Suppressor macrophage treated with lipopolysaccharide for 1 hour (primary cell): Measurements from ENCODE around the gene ZBTB5.
"Not testable (repeated sequence)": the region's sequence is repeated elsewhere in the genome, so short reads cannot be mapped to it uniquely, and the experiment has no call there.

ENCODE experiments used
- DNase-seq, 3 donors: peaks; one replicate each; pipeline ENCODE4 v3.0.0-alpha.2; 2020 to 2022

ZBTB5 gene, protein sequence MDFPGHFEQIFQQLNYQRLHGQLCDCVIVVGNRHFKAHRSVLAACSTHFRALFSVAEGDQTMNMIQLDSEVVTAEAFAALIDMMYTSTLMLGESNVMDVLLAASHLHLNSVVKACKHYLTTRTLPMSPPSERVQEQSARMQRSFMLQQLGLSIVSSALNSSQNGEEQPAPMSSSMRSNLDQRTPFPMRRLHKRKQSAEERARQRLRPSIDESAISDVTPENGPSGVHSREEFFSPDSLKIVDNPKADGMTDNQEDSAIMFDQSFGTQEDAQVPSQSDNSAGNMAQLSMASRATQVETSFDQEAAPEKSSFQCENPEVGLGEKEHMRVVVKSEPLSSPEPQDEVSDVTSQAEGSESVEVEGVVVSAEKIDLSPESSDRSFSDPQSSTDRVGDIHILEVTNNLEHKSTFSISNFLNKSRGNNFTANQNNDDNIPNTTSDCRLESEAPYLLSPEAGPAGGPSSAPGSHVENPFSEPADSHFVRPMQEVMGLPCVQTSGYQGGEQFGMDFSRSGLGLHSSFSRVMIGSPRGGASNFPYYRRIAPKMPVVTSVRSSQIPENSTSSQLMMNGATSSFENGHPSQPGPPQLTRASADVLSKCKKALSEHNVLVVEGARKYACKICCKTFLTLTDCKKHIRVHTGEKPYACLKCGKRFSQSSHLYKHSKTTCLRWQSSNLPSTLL

DNA sequence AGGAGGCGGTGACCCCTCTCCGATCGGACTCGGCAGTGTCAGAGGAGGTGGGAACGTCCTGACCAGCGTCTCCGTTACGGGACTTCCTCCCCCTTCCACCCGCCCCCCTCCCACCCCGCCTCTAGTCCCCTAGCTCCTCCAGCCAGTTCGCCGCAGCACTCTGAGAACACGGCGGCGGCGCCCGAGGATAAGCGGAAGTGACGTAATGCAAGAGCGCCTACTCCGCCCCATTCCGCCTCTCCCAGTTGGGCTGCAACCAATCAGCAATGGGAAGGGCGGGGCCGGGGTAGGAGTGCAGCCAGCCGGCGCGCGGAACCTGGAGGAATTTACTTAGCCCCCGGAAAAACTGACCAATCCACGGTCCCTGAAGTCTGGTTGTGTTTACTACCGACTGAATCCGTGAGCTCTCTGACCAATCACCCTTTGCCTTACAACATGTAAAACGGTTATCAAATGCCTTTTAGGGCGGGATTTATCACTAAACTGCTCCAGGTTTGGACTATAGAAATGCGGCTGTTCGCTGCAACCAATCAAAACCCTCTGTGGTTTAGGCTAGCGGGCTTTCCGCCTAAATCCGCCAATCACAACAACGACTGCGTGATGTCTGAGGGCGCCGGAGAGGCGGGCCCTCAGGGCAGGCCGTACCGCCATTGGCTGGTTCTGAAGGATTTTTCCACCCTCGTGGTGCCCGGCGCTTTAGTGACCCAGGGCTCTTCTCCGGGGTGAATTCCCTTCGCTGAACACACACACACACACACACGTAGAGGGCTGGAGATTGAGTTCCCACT is at the start of gene ZBTB5:
TSS of gene ZBTB5 (minus strand) at position 202 of the 788 bp plus-strand sequence. CDS start 22,899 bp downstream, outside the sequence.
- DNase-seq = peak; percentile 99 to 100 (median 100)

DNA sequence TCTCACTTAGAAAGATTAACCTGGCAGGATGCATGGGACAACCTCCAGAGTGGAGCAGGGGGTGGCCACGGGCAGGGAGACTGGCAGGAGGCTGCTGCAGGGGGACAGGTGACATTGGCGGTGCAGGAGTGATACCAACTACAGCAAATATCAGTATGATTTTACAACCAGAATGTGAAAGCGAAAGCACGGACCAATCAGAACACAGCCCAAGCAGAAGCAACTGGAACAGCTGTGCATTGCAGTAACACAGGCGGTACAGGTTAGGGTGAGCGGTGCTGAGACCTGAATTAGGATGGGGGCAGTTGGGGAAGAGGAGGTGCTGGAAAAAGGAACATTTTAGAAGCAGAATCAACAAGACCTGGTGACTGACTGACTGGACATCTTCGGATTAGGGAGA is 49.7 kb upstream of the ZBTB5 start:
- DNase-seq = no peak

DNA sequence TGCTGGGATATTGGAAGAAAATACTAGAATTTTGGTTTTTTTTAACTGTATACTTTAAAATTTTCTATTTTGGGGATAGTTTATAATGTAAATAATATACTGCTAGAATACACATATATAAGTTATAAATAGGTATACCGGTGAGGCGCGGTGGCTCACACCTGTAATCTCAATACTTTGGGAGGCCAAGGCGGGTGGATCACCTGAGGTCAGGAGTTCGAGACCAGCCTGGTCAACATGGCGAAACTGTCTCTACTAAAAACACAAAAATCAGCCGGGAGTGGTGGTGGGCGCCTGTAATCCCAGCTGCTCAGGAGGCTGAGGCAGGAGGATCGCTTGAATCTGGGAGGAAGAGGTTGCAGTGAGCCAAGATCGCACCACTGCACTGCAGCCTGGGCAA is 49.2 kb upstream of the ZBTB5 start:
- DNase-seq = not testable (repeated sequence)

DNA sequence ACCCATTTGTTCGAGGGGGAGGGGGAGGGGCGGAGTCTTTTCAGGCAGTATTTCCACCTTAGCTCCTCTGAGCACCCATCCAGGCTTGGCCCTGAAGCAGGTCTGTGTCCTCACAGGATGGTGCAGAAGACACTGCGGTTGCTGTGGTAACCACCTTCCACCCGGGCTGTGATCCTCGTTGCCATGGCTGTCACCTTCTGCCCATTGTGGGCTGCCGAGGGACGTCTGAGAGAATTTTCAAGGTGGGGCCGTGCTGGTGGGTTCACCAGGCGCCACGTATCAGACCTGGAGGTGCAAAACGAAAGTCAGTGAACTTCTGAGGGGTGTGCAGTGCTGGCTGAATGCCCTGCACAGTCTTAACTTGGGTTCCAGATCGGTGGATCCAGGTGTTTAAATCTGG is 47.2 kb upstream of the ZBTB5 start:
- no peak for DNase-seq

DNA sequence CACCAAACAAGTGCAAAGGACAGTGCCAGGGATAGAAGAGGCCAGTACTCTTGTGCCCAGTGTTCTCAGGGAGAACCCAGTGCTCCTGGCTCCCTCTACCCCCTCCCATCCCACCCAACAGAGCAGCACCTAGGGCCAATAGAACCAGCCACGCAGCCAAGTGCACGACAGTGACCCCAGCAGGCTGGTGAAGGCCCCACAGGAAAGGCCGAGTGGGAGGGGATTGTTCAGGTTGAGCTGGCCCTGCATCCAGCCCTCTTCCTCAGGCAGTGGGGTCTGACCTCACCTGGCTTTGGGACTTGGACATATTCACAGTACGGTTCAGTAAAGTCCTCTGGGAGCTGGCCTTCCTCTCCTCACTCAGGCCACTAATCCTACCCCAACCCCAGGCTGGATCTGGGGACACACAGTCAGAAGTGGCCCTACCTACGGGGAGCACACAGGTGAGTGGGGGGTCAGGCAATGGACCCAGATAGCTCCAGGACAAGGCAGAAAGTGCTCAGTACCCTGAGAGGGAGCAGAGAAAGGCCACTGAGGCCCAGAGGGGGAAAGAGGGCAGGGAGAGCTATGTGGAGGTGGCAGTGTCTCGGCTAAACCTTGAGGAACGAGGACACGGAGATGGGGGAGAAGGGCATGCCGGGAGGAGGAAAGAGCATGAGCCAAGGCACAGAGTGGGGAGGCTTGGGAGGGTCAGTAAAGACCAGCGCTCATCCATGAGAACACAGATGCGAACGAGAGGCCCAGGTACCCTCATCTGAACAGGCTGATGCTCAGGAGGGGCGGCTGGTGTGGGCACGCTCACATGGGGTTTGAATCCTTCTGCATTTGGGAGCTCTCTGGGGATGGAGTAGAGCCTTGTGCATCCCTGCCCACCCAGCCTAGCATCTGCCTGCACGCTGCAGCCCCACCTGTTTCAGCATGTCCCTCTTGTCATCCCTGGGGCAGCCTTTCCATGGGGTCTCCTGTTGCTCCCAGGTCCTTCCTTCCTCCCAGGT is 46.1 kb upstream of the ZBTB5 start:
- DNase-seq = no peak

DNA sequence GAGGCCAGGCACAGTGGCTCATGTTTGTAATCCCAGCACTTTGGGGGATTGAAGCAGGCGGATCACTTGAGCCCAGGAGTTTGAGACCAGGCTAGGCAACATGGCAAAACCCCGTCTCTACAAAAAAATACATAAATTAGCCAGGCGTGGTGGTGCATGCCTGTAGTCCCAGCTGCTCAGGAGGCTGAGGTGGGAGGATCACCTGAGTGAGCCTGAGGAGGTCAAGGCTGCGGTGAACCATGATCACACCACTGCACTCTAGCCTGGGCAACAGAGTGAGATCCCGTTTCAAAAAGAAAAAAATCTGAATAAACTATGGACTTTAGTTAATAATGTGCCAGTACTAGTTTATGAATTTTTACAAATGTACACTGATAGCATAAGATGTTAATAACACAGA is 44.8 kb upstream of the ZBTB5 start:
- not testable (repeated sequence) for DNase-seq

DNA sequence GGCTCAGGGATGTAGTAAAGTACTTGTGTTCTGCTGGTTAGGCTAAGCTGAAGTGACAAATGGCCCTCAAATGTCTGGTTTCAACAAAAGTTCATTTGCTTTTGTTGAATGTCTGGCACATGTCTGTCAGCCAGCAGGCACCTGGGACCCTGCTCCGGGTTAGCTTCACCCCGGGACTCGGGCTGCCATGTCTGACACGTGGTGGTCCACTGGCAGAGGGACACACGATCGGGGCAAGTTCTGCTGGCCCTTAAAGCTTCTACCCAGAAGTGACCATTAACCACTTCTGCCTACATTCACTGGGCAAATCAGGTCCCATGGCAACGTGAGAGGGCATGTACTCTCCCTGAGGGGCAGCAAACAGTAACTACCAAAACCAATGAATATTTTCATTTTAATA is 44.3 kb upstream of the ZBTB5 start:
- no peak for DNase-seq

DNA sequence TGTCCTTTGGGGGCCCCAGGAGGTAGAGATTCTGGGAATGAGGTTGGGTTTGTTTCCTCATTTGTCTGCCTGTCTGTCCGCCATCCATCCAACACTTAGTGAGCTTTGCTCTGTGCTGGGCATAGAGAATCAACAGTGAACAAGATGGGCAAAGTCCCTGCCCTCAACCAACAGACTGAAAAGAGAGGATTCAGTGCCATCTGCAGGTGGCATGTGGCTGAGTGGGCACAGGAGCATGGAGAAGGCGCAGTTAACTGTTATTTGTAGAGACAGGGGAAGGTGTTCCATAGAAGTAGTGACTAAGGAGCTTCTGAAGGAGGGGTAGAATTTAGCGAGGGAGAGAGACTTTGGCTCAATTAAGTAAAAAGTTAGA is 43.6 kb upstream of the ZBTB5 start:
- DNase-seq = peak in 1 of 3 donors; percentile 4

DNA sequence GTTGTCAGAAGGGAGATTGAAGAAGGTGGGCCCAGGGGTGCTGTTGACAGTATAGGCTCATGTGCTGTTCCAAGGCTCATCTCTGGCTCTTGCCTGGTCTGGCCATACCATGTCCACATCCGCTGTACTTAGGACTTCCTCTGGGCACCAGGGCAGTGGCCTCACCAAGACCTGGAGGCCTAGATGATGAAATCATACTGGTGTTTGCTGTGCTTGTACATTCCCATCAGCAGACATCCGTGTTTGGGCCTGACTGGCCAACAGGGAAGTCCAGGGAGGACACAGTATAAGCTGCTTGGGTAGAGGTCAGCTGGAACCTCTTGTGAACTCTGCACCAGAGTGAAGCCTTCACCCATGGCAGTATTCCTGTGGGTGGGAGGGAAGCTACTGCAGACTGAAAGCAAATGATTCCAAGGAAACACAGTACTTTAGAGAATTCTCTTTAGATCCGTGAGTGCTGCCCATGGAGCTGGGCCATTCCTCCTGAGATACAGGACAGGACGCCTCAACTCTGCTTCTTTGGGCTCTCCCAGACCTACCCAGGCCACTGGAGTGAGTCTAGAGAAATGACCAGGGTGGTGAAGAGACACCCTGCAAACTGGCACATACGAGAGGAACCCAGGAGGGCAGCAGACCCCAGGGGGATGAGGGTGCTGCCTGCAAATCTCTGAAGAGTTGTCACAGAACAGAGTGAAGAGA is 43.0 kb upstream of the ZBTB5 start:
- DNase-seq = no peak

DNA sequence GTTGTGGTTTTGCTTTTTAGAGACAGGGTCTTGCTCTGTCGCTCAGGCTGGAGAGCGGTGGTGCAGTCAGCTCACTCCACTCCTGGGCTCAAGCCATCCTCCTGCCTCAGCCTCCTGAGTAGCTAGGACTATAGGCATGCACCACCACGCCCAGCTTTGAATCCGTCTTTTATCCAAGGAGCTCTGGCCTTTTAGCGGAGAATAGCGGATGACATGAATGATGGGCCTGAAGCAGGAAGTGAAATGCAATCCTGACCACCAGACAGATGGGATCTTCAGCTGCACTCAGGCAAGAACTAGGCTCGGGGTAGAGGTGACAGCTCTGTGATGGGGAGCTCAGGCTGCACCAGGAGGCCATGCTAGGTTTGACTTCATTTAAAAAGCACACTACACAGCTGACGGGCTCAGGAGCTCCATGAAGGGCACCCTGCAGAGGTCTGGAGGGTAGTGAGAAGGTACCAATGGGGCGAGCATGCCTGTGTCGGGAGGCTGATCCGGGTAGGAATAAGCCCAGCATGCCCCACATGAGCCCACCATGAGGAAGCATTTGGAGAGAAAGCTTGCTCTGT is 42.4 kb upstream of the ZBTB5 start:
- no peak for DNase-seq

DNA sequence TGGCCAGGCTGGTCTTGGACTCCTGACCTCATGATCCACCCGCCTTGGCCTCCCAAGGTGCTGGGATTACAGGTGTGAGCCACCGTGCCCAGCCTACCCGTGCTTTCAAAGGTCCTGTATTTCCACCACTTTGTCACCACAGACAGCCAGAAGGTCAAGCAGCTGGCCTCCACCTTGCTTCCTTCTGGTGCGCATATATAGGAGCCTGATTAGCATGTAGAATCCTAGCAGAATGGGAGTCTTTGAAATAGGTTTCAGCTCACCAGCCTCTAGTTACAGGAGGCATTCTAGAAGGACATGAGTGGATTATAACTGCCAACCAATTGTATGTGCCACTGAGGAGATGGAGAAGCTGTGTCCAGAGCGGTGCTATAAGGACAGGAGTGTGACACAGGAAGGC is 39.4 kb upstream of the ZBTB5 start:
- no peak for DNase-seq

DNA sequence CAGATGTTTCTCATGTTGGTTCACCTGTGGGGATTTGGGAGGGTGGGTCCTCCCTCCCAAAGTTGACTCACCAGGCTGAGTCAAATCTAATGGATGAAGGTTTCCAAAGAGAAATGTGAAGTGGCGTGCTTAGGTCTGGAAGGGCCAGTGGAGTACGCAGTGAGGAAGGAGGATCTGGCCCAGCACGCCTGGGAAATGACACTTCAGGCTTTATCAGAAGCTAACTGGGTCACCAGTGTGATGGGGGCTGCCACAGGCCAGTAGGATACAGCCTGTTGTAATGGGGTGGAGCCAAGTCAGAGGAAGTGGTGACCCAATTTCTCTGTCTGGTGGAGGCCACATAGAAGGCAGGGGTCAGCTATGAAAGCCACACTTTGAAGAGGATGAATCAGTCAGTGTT is 38.5 kb upstream of the ZBTB5 start:
- DNase-seq = no peak

DNA sequence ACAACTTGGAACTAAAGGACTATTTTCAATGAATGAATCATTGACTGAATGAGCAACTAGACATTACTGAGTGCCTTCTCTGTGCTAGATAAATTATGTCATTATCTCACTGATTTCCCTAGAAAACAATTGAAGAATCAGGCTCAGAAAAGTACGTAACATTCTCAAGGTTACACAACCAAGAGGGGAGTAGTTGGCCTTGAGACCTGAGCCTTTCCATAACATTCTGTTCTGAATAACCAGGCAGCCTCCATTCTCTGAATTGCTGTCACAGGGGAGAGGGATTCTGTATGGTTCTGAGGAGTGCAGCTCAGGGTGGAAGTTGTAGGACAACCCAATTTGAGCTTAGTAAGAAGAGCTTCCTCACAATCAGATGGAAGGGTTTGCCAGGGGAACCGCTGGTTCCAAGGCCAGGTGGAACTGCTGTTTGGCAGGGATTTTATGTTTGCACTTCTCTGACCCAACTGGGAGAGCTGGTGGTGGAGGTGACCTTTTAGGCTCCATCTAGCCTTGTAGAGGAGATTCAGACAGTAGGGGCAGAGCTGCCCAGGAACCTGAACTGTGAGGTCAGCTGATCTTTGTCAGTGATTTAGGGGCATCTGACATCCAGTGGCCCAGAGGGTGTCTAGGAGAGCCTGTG is 36.8 kb upstream of the ZBTB5 start:
- DNase-seq = no peak

DNA sequence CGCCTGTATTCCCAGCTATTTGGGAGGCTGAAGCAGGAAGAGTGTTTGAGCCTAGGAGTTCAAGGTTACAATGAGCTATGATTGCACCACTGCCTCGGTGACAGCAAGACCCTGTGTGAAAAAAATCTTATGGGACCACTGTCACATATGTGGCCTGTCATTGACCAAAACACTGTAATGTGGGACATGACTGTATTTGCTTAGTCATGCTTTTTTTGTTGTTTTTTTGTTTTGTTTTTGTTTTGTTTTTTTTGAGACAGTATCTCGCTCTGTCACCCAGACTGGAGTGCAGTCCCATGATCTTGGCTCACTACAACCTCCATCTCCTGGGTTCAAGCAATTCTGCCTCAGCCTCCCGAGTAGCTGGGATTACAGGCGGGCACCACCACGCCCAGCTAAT is 34.0 kb upstream of the ZBTB5 start:
- no peak for DNase-seq

DNA sequence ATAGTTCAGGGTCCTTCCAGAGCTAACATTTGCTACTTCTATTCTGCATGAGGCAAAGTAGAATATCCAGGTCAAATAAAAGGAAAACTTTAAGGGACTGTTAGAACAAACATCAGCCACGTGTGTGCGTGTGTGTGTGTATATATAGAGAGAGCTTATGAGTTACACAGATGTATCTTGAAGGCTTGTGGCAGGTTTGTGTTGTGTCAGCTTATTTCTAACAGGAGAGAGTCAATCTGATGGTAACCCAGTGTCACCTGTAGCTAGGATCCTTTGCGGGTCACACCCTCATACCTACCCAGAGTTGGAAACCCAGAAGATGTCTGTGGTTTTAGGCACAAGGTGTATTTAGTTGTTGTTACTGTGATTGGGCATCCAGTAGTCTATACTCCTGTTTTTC is 33.2 kb upstream of the ZBTB5 start:
- no peak for DNase-seq

DNA sequence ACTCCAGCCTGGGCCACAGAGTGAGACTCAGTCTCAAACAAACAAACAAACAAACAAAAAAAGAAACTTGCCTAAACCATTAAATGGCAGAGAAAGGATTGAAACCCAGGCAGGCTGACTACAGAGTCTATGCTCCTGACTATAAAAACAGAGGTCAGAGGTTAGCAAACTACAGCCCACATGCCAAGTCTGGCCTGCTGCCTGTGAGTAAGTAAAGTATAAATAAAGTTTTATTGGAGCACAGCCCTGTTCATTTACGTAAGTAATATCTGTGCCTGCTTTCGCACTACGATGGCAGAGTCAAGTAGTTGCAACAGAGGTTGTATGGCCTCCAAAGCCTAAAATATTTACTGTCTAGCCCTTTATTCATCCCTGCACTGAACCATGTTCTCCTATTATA is 32.1 kb upstream of the ZBTB5 start:
- DNase-seq = no peak

DNA sequence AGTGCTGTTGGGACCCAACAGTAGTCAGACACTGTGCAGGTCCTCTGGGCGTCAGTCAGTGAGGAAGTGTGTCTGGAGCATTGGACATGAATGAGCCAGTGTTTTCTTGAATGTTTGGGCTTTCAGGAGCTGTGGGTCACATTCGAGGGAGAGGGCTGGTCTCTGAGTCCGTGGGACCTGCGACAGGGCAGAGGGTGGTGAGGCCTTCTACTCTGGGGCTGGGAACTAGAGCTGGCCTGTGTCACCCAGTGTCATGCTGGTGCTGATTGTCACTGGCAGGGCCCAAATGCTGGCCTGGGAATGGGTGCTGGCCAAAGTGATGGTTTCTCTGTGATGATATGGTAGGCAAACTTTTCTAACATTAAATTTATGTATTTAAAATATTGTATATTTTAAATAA is 30.8 kb upstream of the ZBTB5 start:
- no peak for DNase-seq

DNA sequence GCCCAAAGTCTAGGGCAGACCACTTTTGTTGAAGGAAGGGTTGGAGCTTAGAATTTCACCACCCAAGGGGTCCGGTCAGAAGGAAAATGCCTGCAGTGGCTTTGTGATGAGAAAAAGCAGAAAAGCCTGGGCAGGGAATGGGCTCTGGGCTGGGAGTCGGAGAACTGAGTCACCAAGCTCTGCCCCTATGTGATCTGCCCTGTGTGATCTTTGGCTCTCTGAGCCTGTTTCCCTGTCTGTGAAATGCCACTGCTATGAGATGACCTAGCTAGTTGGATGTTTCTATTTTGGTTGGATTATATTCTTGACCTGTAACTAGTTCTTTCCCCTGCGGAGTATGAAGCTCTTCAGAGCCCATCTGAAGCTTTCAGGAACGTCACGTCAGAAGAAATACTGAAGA is 30.3 kb upstream of the ZBTB5 start:
- no peak for DNase-seq

DNA sequence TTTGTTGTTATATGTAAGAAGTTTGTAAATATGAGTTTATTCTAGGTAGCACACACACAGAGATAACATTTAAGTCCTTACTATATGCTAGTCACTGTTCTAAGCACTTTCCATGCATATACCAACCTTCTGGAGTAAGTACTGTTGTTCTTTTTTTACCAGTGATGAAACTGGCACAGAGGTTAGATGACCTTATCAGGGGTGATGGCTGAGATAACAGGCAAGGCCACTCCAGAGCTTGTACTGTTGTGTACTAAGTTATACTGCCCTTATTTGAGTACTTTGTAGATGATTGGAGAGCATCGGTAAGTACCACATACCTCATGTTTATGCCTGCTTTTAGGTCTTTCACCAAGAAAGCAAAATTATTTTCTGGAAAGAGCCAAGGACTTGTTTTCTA is 26.7 kb upstream of the ZBTB5 start:
- DNase-seq = no peak

DNA sequence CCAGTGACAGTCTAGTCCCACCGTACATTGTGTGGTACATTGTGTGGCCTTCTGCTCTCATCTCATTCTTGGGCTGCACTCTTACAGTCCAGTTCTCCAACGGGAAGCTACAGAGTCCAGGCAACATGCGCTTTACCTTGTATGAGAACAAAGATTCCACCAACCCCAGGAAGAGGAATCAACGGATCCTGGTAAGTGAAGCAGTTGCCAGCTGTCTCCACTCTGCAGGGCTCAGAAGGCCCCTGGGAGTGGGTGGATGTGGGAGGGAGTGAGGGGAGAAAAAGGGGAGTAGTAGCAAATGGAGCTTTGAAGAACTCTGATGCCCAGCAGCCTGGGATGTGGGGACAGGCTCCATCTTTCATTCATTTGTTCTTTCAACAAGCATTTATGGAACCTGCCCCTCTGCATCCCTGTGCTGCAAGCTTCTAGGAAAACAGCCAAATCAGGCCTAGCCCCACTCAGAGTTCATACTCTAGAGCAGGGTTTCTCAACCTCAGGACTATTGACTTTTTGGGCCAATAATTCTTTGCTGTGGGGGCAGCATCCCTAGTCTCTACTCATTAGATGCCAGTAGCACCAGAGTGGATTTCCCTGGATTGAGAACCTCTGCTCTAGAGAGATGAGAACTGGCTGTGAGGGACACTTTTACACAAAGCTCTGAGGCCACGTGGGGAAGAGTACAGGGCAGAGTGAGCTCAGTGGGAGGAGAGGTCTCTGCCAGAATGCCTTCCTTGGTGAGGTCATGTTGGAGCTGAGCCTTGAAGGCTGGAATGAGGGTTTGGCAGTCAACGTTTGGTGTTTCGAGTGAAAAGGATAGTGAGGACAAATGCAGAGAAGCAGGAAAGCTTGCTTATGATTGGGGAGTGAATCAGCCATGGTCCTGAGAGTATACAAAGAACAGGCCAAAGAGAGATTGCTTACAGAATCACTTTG is 21.6 kb upstream of the ZBTB5 start:
- DNase-seq = peak in 2 of 3 donors; percentile 7 to 11
